Muscle of back (tissue), 11 donors: Measurements from ENCODE around the gene TUFT1. TPM values are rescaled to one million over a fixed set of nuclear protein-coding genes. Genes with fewer than 3 reads are reported as not detected.

Experiments used
- DNase-seq, 3 donors: peaks; one replicate each; pipeline versions ENCODE4 v3.0.0 to v3.0.0-alpha.2; 2013
- polyA plus RNA-seq, 10 donors: library from polyadenylated mRNA; unstranded; fragments of 120-200 nt; gene quantifications; one replicate each; pipeline ENCODE4 v1.2.1, GENCODE V29; 2013; ENCODE audit not compliant: insufficient read length in 10 of 10

TUFT1 gene
- polyA plus RNA-seq, 10 donors, result 6.5 to 9.7 (median 7.9) TPM

- DNase-seq, result no peak
Observed at GRCh38 chr1:151536499-151536898, 3.6 kb upstream of the TUFT1 start.

GRCh38 chr1:151537112-151537511 is 3.0 kb upstream of the TUFT1 start:
- DNase-seq, result peak in 1 of 3 donors; percentile 89

GRCh38 chr1:151539321-151540020 is 638 bp upstream of the TUFT1 start:
- peak; percentile 65 to 86 (median 86) for DNase-seq

- DNase-seq, result peak in 1 of 3 donors; percentile 14
Observed at GRCh38 chr1:151540982-151541377, 871 bp downstream of the TUFT1 start.

- no peak for DNase-seq
Observed at GRCh38 chr1:151541752-151542151, 1.6 kb downstream of the TUFT1 start.

GRCh38 chr1:151542710-151543129 is 2.6 kb downstream of the TUFT1 start:
- DNase-seq, result peak in 2 of 3 donors; percentile 22 to 91

- DNase-seq, result no peak
Observed at GRCh38 chr1:151545542-151545941, 5.4 kb downstream of the TUFT1 start.

GRCh38 chr1:151546011-151546925 is 6.2 kb downstream of the TUFT1 start:
- no peak for DNase-seq

- DNase-seq, result peak; percentile 51 to 89 (median 67)
Observed at GRCh38 chr1:151547119-151547899, 7.2 kb downstream of the TUFT1 start.

- no peak for DNase-seq
Observed at GRCh38 chr1:151547900-151548230, 7.8 kb downstream of the TUFT1 start.

GRCh38 chr1:151549199-151549598 is 9.1 kb downstream of the TUFT1 start:
- no peak for DNase-seq

- no peak for DNase-seq
Observed at GRCh38 chr1:151553659-151554058, 13.6 kb downstream of the TUFT1 start.

- DNase-seq, result no peak
Observed at GRCh38 chr1:151556052-151556451, 15.9 kb downstream of the TUFT1 start.

GRCh38 chr1:151562661-151563060 is 22.6 kb downstream of the TUFT1 start:
- DNase-seq, result no peak

GRCh38 chr1:151563376-151563775 is 23.3 kb downstream of the TUFT1 start:
- no peak for DNase-seq

GRCh38 chr1:151565502-151566189 is 25.5 kb downstream of the TUFT1 start:
- DNase-seq, result no peak

- DNase-seq, result no peak
Observed at GRCh38 chr1:151568626-151569088, 28.5 kb downstream of the TUFT1 start.

- no peak for DNase-seq
Observed at GRCh38 chr1:151570819-151571218, 30.7 kb downstream of the TUFT1 start.

GRCh38 chr1:151574575-151575529 is 34.7 kb downstream of the TUFT1 start:
- DNase-seq, result no peak

- no peak for DNase-seq
Observed at GRCh38 chr1:151577173-151577572, 37.1 kb downstream of the TUFT1 start.
